Brain pericyte (primary cell): ENCODE measurements around the gene LYSMD4.
"Not testable (repeated sequence)": the region's sequence is repeated elsewhere in the genome, so short reads cannot be mapped to it uniquely, and the experiment has no call there.

ENCODE experiments used
- DNase-seq: peaks from one replicate; pipeline ENCODE4 v3.0.0-alpha.2; 2012; ENCODE audit warnings: low read depth, low spot score

LYSMD4 gene

DNA sequence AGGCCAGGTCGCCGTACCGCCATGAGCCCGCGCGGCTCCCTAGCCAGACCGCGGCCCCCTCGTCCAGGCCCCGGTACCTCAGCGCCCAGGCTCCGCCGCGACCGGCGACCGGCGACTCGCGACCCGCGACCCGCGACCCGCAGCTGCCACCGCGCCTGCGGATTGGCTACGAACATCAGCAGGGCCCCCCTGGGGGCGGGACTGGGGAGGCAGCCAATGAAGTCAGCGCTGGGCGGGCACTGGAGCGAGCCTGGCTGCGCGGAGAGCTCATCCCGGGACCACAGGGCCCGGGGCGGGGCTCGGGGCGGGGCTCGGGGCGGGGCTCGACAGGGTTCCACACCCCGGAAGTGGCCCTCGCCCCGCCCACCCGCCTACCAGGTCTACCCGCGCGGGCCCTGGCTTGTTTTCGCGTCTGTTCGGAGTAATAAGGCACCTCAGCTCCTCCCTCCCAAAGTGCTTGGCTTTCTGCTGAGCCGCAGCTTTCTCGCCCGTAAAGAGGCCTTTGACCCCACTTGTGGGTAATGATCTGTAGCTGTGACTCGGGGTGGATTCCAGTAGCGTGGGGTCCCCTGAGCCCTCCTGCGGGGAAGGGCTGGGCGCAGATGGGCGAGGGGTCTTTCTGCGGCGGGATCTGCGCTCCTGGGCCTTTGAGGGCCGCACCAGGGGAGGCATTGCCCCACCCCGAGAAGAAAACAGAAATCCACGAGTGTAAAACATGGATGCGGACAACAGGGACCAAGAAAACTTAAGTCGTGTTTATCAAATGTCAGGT lies at the start of gene LYSMD4:
LYSMD4 (minus strand) TSS at position 170 of the 772 bp plus-strand sequence. CDS start 1,438 bp downstream, outside the sequence.
- DNase-seq, result peak; percentile 61

DNA sequence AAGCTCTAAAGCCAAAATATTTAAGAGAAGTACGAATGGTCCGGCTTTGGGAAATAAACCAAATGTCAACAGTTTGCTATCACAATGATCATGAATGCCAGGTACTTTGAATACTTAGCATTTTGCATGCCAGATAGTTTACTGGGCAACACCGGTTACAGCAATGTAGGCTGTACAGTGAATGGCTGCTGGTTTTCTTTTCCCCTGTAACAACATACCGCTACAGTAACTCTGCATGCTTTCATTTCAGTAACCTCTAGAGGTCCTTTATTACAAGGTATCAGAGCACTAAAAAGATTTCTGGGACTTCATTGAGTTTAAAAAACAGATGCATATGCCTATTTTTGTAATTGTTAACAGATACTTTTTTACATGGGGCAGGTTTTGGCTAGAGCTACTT lies 48.8 kb upstream of the LYSMD4 start:
- not testable (repeated sequence) for DNase-seq

DNA sequence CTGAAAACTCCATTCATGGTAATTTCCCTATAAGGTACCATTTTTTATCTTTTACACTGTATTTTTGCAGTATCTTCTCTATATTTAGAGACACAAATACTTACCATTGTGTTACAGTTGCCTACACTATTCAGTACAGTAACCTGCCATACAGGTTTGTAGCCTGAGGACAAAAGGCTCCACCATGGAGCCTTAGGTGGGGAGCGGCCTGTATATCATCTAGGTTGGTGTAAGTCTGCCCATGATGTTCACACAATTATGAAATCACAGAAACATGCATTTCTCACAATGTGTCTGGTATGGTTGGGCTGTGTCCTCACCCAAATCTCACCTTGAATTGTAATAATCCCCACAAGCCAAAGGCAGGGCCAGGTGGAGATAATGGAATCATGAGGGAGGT lies 43.9 kb upstream of the LYSMD4 start:
- no peak for DNase-seq

DNA sequence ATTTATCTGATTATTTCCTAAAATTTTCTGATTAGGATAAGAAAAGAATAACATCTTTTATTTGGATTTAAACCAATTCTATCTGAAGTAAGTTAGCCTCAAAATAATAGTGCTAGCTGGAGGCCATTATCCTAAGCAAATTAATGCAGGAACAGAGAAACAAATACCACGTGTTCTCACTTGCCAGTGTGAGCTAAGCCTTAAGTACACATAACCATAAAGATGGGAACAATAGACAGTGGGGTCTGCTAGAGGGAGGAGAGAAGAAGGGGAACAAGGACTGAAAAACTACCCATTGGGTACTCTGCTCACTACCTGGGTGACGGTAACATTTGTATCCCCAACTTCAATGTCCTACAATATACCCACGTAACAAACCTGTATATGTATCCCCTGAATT lies 31.3 kb upstream of the LYSMD4 start:
- DNase-seq, result no peak

DNA sequence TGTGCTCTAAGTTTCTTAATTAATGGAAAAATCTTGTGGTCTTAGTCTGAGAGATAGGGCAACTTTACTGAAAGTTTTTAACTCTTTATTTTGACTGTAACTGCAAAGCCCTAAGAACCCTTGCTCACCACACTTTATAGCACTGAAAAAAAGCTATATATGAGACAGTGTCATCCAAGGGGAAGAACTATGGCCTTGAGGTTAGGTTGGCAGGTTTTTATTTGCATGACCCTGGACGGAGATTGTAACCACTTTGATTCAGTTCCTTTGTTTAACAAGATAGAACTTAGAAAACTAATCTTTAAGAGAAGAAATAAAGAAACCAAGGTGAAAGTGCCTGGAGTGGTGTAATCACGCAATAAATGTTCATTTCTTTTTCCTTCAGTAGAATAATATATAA lies 30.6 kb upstream of the LYSMD4 start:
- no peak for DNase-seq

DNA sequence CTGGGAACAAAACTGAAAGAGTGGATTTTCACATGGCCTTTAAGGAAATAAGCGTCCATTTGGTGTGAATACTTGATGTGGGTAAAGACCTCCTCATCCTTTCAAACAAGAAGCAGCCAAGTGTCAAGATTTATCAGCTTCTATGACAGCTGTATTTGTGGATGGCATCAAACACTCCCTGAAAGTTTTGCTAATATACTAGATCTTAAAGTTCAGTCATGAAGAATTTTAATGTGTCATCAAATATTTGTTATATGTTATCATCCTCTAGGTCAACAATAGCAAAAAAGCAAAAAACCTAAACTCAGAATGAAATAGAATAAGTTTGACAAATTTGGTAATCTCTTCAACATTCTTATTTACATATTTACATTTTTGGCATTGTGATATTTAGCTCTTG lies 29.1 kb upstream of the LYSMD4 start:
- DNase-seq, result no peak

DNA sequence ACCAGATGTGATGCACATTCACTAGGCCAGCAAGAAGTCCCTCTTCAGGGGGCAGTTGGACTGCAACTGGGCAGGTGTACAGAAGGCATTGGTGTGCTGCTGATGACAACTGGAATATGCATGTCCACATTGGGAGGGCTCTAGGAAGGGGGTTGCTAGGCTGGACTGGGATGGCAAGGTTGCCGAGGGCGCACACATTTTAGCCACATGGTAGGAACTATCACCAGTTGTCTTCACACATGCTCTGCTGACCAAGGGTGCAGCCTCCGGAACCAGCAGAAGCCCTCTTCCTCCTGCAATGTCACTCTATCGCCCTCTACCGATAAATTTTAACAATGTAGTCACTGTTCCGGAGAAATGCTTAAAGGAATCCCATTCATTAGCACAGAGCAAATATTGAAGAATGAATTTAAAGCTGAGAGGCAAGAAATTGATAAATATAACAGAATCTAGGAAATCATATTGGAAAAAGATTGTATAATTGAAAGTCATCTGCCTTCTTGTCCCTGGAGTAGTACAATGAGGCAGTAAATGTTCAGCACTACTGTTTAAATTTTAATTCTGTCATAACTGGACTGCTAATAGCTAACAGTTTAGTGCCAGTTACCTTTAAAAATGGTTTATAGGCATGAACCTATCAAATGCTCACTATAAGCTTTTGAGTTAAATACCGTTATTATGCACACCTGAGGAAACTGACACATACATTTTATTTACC lies 22.6 kb upstream of the LYSMD4 start:
- DNase-seq, result no peak

DNA sequence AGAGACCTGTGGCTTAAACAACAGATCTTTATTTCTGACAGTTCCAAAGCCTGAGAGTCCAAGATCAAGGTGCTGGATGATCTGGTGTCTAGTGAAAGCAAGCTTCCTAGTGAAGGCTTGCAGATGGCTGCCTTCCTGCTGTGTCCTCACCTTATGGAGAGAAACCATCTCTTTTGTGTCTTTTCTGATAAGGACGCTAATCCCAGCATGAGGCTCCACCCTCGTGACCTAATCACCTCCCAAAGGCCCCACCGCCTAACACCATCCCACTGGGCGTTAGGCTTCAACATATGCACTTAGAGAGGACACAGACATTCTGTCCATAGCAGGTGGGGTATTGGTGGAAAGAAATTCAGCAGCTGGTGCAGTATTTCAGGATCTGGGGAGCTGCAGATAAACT lies 19.8 kb upstream of the LYSMD4 start:
- no peak for DNase-seq

DNA sequence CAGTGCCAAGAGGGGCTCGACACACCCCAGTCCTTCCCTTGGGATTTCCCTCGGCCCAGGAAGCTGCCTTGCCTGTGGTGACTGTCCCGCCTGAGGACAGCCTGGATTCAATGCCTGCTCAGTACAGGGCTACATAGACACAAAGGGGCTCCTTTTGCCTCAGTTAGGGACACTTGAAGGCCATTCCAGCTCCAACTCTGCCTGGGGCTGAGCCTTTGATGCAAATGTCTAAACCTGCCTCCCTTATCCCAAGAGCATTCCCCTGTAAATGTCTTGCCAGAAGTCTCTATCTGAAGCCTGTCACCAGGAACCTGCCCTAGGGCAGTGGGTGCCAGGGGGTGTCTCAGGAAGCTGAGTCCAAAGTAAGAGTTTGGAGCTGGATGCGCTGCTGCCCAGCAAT lies 19.3 kb upstream of the LYSMD4 start:
- DNase-seq, result no peak

DNA sequence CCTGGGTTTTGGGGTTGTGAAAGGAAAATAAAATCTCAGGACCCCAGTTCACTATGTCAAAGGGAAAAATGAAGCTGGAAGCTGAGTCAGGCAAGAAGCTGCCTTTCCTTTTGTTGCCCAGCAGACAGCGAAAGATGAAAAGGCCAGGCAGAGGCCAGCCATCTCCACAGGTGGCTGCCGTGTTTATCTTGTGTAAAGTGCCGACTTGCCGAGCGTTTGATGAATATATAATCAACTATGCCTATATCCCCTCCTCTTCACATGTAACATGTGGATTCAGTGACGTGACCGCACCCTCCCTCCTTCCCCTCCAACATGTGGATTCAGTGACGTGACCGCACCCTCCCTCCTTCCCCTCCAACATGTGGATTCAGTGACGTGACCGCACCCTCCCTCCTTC lies 17.1 kb upstream of the LYSMD4 start:
- DNase-seq, result not testable (repeated sequence)

DNA sequence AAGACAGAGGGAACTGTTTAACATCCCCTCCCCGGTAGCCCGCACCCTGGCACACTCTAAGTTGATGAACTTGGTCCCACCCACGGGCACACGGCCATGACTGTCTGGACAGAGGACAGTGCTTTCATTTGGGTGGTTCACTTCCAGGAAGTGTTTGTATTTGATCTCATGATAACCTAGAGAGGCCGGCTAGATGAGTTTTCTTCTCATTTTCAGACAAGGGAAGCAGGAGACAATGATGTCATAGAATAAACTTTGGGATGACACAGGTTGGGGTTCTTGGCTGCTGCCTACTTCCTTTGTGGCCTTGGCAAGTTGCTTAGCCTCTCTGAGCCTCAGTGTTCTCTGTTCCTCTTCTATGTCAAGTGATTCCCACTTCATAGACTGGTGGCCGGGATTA lies 16.1 kb upstream of the LYSMD4 start:
- no peak for DNase-seq

DNA sequence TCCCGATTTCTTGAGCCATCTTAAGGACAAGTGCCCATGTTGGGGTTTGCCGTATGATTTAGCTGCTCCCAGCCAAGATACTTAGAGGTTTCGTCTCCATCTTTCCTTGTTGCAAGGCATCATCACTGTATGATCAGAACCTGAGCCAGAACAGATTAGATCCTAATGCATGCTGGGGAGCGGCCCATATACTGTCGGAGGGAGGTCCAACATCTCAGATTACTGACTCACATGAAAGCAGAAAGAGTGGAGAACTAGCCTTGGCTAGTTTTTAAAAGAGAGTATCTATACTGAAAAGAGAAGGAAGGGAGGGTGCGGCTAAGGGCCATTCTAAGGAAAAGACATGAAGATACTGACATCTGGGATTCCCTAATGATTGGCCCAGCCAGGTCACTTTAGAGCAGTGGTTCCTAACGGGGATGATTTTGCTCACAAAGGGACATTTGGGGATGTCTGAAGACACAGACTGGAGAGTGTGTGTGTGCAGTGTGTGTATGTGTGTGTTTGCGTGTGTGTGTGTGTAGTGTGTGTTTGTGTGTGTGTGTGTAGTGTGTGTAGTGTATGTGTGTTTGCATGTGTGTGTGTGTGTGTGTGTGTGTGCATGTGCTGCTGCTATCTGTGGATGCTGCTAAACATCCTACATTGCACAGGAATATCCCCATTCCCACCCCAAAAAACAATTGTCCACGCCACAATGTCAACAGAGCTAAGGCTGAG lies 12.3 kb upstream of the LYSMD4 start:
- DNase-seq, result no peak

DNA sequence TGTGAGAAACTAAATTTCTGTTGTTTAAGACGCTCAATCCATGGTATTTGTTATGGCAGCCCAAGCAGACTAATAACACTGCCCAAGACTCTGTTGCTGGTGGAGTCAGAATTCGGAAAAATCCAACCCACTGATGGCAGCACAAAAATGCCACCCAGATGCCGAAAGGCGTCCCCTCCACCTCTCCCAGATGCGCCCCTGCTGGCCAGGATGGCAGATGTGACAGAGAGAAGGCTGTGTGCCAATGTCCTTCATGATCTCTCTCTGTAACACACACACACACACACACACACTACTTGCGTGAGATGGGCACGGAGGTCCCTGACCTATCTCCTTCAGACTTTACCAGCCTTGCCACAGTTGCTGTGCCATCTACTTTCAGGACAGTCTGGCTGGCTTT lies 10.9 kb upstream of the LYSMD4 start:
- DNase-seq, result no peak

DNA sequence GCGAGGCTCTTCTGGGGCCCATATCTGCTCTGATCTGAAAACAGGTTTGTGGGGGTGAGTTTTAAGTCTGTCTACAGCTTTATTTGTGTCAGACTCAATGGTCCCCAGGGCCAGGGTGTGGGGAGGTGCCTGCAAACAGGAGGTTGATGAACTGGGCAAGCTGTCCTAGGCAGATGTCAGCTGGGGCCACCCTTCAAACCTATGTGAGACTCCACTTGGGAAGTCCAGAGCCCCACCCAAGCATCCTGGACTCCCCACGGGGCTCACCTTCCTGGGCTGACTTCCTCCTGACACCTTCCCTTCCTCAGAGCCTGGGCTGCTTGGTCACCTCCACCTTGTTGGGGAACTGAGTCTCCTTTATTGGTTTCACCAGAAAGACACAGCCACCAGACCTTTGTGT lies 8.6 kb upstream of the LYSMD4 start:
- DNase-seq, result no peak

DNA sequence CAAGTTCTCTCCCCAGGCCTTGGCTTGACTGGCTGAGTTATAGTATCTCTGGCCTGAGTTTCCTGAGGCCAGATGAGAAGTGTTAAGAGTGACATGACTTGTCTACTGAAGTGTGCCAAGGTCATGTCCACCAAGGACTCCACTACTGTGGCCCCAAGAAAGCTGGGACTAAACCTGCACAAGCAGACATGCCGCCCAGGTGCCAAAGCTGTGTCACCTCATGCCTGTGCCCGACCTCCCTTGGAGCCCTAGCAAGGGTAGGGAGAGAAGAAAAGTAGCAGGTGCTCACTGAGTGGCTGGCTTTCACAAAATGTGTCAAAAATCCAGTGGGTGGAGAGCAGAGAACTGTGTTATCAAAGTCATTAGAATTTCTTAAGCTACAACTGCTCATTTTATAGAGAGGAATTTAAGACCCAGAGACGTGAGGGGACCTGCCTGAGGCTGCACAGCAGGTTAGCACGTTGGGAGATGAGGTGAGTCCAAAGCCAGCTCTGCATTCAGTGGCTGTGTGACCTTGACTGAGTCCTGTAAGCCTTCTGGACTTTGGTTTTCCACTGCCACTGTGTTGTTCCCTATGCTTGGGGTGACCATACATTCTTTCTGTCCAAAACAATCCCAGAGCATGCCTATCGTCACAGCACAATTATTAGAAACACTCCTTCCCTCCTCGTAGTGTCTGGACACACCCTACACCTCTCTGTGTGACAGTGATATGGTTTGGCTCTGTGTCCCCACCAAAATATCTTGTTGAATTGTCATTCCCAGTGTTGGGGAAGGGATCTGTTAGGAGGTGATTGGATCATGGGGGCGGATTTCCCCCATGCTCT lies 5.0 kb upstream of the LYSMD4 start:
- no peak for DNase-seq

DNA sequence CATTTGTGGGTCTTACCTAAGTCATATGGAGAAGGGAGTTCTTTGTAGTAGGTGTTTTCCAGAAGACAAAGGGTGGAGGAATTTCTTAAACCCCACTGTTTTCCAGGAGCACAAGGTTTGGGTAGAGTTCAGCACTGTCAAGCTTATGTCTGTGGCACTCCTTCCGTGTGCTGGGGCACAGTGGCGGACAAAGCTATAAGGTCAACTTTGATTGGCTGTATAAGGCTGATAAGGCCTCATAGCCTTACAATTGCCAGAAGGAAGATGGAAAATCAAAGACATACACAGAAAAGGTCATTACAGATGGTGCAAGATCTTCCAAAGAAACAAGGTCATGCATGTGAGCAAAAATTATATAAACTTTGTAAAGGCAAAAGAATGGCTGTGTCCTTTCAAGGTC lies 3.5 kb upstream of the LYSMD4 start:
- DNase-seq, result no peak

DNA sequence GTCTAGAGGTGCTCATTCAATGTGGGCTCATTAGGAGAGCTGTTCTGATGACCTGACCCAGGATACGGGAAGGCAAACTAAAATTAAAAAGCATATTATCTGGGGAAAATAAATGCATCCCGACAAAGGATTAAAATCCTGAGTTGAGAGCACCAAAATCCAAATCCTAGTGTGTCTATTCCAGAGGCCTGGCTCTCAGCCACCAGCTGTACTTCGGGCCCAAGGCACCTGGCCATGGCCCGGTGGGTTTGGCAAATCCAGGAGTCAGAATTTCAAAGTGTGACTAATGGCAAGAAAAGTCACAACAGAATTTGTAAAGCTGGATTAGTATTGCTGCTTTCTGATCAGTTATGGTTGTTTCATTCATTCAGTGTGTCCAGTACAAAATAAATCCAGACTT lies 2.6 kb upstream of the LYSMD4 start:
- no peak for DNase-seq

DNA sequence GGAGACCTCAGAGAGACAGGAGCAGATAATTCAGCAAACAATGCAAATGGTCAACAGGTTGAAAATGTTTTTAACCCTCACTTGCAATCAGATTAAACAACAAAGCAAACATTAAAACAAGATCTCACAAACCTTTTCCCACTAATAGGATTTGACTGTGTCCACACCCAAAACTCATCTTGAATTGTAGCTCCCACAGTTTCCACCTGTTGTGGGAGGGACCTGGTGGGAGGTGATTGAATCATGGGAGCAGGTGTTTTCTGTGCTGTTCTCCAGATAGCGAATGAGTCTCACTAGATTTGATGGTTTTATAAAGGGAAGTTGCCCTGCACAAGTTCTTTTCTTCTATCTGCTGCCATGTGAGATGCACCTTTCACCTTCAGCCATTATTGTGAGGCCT lies 1.3 kb upstream of the LYSMD4 start:
- no peak for DNase-seq

DNA sequence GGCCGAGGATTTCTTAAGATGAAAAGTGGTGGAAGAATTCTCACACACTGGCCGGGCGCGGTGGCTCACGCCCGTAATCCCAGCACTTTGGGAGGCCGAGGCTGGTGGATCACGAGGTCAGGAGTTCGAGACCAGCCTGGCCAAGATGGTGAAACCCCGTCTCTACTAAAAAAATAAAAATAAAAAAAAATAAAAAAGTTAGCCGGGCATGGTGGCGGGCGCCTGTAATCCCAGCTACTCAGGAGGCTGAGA lies 729 bp upstream of the LYSMD4 start:
- not testable (repeated sequence) for DNase-seq

DNA sequence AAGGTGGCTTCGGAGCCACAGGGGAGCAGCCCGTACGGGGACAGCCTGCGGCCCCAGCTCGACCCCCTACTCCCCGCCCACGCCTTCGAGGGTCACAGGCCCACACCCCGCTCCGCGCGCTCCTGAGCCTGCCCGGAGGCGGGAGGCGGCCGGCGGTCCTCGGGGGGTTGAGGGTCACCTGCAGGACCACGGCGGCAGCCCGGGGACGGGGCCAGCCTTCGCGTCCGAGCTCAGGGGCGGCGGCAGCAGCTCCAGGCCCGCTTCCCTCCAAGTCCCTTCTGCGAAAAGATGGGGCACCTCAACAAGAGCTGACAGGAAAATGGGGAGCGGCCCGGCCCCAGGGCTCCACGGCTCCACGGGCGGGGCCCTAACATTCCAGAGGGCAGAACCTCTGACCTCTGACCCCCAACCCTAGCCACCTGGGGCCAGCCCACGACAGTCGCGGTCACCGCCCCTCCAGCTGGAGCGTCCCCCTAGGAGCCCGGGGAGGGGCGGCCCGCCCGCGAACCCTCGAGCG lies 428 bp downstream of the LYSMD4 start:
- no peak for DNase-seq

DNA sequence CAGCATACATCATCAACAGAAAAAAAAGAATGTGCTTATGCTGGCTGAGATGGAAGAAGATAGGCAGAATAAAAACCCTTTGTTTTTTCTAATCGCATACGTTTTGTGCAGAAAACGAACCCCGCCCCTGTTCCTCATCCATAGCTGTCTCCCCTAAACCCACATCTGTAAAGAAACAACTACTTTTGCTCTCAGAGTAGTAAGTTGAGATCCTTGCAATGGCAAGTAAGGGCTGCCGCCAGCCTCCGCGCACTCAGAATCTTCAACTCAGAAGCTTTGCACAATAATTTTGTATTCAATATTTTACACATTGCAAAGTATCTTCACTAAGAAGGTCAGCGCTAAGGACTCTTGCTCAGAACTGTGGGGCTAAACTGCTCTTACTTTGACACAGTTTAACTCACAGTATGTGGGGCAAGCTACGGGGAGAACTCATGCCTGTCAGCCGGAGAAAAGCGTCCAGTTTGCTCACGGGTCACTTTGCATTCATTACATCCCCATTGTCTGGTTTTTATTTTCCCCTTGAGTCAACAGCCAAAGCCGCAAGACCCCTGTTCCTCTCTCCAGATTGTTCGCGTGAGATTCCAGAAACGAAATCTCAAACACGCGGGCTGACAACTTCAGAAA lies 1.0 kb downstream of the LYSMD4 start:
- no peak for DNase-seq
